Keratinocyte (primary cell): Measurements from ENCODE around the gene VRTN.

ENCODE experiments used
- CTCF ChIP-seq, 3 experiments: IDR thresholded peaks in 1 of 3; conservative IDR thresholded peaks in 1 of 3; optimal IDR thresholded peaks in 1 of 3; 2 replicates in 2 of 3; 3 replicates in 1 of 3; pipeline versions ENCODE3 to v1.5.1; 2011; ENCODE audit warnings: low read length in 3 of 3, mild to moderate bottlenecking in 3 of 3, moderate library complexity in 2 of 3, control low read depth in 1 of 3, inconsistent platforms in 1 of 3; ENCODE audit not compliant: insufficient read depth in 2 of 3; ENCODE audit errors: extremely low read depth in 1 of 3
- EZH2 ChIP-seq: IDR thresholded peaks from one replicate; pipeline ENCODE4 v1.6.1; 2012; ENCODE audit warnings: inconsistent platforms, mild to moderate bottlenecking, low read length, moderate library complexity

GRCh38 chr14:74377976-74378690, 29.9 kb downstream of the VRTN start:
- TF ChIP-seq CTCF (optimal IDR thresholded peaks at IDR 0.05 in 1 of 3, IDR thresholded peaks at IDR 0.05 in 1 of 3, conservative IDR thresholded peaks at IDR 0.05 in 1 of 3; ENCODE audit: extremely low read depth in 1 of 3, insufficient read depth in 2 of 3, low read length in 3 of 3) (no peak), EZH2 (no peak)
